ENCODE results near the gene BCL3. TPM values are rescaled to one million over a fixed set of nuclear protein-coding genes. Genes with fewer than 3 reads are reported as not detected.

BCL3 gene
- 10 to 100 TPM; 31.7 to 38.1 TPM for total RNA-seq
- polyA plus RNA-seq (ENCODE audit: insufficient read depth, low read depth, low replicate concordance), result 15.5 TPM
- long read RNA-seq, donor 1, partial matches to known transcripts, result 0 of 5 reads
- long read RNA-seq, donor 1, other reads (novel, unspliced or antisense), result 0 of 5 reads
- long read RNA-seq, donor 2, transcript BCL3-207 (4 exons, 819 nt), result major isoform, 5 of 7 reads
- long read RNA-seq, donor 2, partial matches to known transcripts, result 0 of 7 reads
- long read RNA-seq, donor 2, other reads (novel, unspliced or antisense), result 0 of 7 reads

GRCh38 chr19:44748426-44749254 is at the start of gene BCL3:
Gene BCL3, plus strand, starts transcription at chr19:44748708. Its CDS starts 83 bp downstream, at chr19:44748791.
- intact Hi-C loops (cut with DNase I; ENCODE audit: low total_unique reads), result no loop called here
- Histone ChIP-seq H3K27me3 (no peaks in the 10 kb centered on the region), H3K4me1 (peaks cover 50% of the 10 kb centered on the region), H3K4me3 (peak within 1 kb of the TSS; percentile 62 to 73), H3K9me3 (no peaks in the 10 kb centered on the region), H3K27ac (peak within 1 kb of the TSS; percentile 59 to 87), H3K36me3 (ENCODE audit: low read depth, missing control alignments) (no peaks in the 10 kb centered on the region)
- no peak for TF ChIP-seq CTCF (IDR thresholded peaks at IDR 0.05)
- 0 to 1% methylated on average over 8 to 52 of the region's 88 CpGs for WGBS, 2 donors
- DNase-seq, result peak; percentile 57

- no peak for DNase-seq
- 94 to 100% methylated on average over 4 to 5 of the region's 5 CpGs for WGBS, 2 donors
- no peak overlapping the region for H3K4me3 ChIP-seq
These were observed 48.0 kb upstream of the BCL3 start for GRCh38 chr19:44700547-44700946.

GRCh38 chr19:44701228-44701627 is 47.3 kb upstream of the BCL3 start:
- Histone ChIP-seq H3K4me3 (no peak overlapping the region), H3K9me3 (no peaks in the 10 kb centered on the region), H3K27me3 (no peaks in the 10 kb centered on the region), H3K27ac (no peak overlapping the region), H3K4me1 (no peaks in the 10 kb centered on the region), H3K36me3 (ENCODE audit: low read depth, missing control alignments) (no peaks in the 10 kb centered on the region)
- DNase-seq, result no peak
- TF ChIP-seq POLR2A (IDR thresholded peaks at IDR 0.05) (no peak), CTCF (IDR thresholded peaks at IDR 0.05) (no peak)
- WGBS, 2 donors, result 88 to 91% methylated on average over 11 to 15 of the region's 15 CpGs
- intact Hi-C loops (cut with DNase I; ENCODE audit: low total_unique reads), result no loop called here

More at GRCh38 chr19:44700547-44700946, 48.0 kb upstream of the BCL3 start:
- H3K9me3 ChIP-seq, result no peaks in the 10 kb centered on the region
- H3K36me3 ChIP-seq (ENCODE audit: low read depth, missing control alignments), result no peaks in the 10 kb centered on the region
- no peak overlapping the region for H3K27ac ChIP-seq
- no peaks in the 10 kb centered on the region for H3K4me1 ChIP-seq
- no peaks in the 10 kb centered on the region for H3K27me3 ChIP-seq
- no peak for TF ChIP-seq POLR2A (IDR thresholded peaks at IDR 0.05)
- intact Hi-C loops (cut with DNase I; ENCODE audit: low total_unique reads), result no loop called here

GRCh38 chr19:44702551-44703176 is 45.8 kb upstream of the BCL3 start:
- DNase-seq, result no peak
- Histone ChIP-seq H3K9me3 (no peaks in the 10 kb centered on the region), H3K27me3 (no peaks in the 10 kb centered on the region), H3K4me3 (no peak overlapping the region), H3K36me3 (ENCODE audit: low read depth, missing control alignments) (no peaks in the 10 kb centered on the region), H3K4me1 (no peaks in the 10 kb centered on the region), H3K27ac (no peak overlapping the region)
- 88 to 89% methylated on average over 12 to 17 of the region's 17 CpGs for WGBS, 2 donors
- intact Hi-C loops (cut with DNase I; ENCODE audit: low total_unique reads), result no loop called here
- no peak for TF ChIP-seq POLR2A (IDR thresholded peaks at IDR 0.05)
- TF ChIP-seq CTCF (IDR thresholded peaks at IDR 0.05), result no peak

Data from testis (tissue), 5 donors.